Measurements from ENCODE around the gene TSHR. TPM values are rescaled to one million over a fixed set of nuclear protein-coding genes. Genes with fewer than 3 reads are reported as not detected.

Gene TSHR
- total RNA-seq, 1 experiment from 2014 or later: not detected

DNA sequence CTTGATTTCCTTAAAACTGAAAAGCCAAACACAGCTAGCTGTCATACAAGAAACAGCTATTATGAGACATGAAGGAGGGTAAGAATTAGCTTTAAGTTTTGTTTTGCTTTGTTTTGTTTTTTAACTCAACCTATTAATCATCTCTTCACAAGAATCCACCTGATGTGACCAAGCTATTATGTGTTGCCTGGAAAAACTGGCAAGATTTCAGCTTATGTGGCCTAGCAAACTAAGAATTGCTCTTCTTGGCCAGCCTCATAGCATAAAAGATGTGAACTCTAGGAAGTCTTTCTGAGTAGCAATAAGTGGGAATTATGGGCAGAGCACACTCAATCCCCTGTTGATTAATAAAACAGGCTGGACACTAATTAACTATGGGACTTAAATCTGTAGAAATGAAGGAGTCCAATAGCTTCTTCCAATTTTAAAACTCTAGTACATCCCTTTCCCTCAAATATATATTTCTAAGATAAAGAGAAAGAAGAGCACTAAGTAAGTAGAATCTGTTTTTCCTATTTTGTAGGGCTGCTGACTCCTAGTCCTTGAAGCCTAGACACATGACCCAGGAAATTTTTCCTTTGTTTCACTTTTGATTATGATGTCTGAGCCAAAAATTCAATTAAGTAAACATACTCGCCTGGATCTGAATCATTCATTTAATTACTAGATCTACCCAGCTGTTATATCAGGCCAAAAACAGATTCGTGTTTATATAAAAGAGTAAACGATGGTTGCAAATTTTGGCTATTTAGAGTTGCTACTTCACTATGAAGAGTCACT lies 189.6 kb downstream of the TSHR start:
- Histone ChIP-seq H2BK5ac (ENCODE audit: insufficient read length, low read length) (no peak overlapping the region), H3K23me2 (ENCODE audit: insufficient read length, low read depth, low read length, poor library complexity, severe bottlenecking) (no peaks in the 10 kb centered on the region), H2BK120ac (ENCODE audit: low read depth, low read length, poor library complexity, severe bottlenecking) (no peak overlapping the region), H3K4ac (ENCODE audit: low read depth, low read length) (no peak overlapping the region), H4K8ac (replicated peaks; ENCODE audit: insufficient read length, low read depth, low read length) (no peak overlapping the region), H2AFZ (ENCODE audit: low read length) (no peak overlapping the region), H3K27me3 (ENCODE audit: insufficient read depth, low read length) (no peaks in the 10 kb centered on the region), H2AK5ac (ENCODE audit: insufficient read length, low read length) (no peak overlapping the region), H2BK15ac (ENCODE audit: low read depth, low read length) (no peak overlapping the region), H3K4me2 (ENCODE audit: insufficient read depth, insufficient read length, low read length) (no peak overlapping the region), H3K9me3 (ENCODE audit: control insufficient read depth, low read depth, low read length) (no peaks in the 10 kb centered on the region), H4K20me1 (ENCODE audit: control insufficient read depth, insufficient read depth, insufficient read length) (no peaks in the 10 kb centered on the region), H3K79me2 (ENCODE audit: insufficient read depth, low read length) (no peaks in the 10 kb centered on the region), H4K91ac (ENCODE audit: insufficient read length, low read depth, low read length) (no peak overlapping the region), H3T11ph (ENCODE audit: low read length) (no peak overlapping the region), H3K23ac (ENCODE audit: insufficient read length, low read depth, low read length) (no peak overlapping the region), H3K4me1 (ENCODE audit: insufficient read depth, low read length) (no peaks in the 10 kb centered on the region), H3K56ac (ENCODE audit: insufficient read length, low read depth, low read length) (no peak overlapping the region), H3K27ac (ENCODE audit: insufficient read length, low read depth, low read length) (no peak overlapping the region), H2BK20ac (ENCODE audit: low read depth, low read length, poor library complexity, severe bottlenecking) (no peak overlapping the region), H3K9ac (ENCODE audit: extremely low read depth, insufficient read length, low read length) (no peak overlapping the region), H4K5ac (ENCODE audit: insufficient read length, low read depth, low read length) (no peak overlapping the region), H2BK12ac (ENCODE audit: insufficient read length, low read depth, low read length) (no peak overlapping the region), H3K18ac (ENCODE audit: insufficient read length, low read depth, low read length) (no peak overlapping the region), H3K79me1 (ENCODE audit: insufficient read depth, low read depth, low read length, poor library complexity, severe bottlenecking) (no peaks in the 10 kb centered on the region), H3K14ac (ENCODE audit: insufficient read depth, low read length) (no peak overlapping the region)
- TF ChIP-seq, protein P1, sequence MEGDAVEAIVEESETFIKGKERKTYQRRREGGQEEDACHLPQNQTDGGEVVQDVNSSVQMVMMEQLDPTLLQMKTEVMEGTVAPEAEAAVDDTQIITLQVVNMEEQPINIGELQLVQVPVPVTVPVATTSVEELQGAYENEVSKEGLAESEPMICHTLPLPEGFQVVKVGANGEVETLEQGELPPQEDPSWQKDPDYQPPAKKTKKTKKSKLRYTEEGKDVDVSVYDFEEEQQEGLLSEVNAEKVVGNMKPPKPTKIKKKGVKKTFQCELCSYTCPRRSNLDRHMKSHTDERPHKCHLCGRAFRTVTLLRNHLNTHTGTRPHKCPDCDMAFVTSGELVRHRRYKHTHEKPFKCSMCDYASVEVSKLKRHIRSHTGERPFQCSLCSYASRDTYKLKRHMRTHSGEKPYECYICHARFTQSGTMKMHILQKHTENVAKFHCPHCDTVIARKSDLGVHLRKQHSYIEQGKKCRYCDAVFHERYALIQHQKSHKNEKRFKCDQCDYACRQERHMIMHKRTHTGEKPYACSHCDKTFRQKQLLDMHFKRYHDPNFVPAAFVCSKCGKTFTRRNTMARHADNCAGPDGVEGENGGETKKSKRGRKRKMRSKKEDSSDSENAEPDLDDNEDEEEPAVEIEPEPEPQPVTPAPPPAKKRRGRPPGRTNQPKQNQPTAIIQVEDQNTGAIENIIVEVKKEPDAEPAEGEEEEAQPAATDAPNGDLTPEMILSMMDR (conservative IDR thresholded peaks at IDR 0.05): no peak
- DNase-seq: no peak
- no peaks in the 10 kb centered on the region for H3K36me3 Mint-ChIP-seq (ENCODE audit: insufficient read depth in 1 of 3, low read depth in 3 of 3)
- H3K4me3 Mint-ChIP-seq: no peak overlapping the region
- H3K27me3 Mint-ChIP-seq (ENCODE audit: low read depth): no peaks in the 10 kb centered on the region
- H3K27ac Mint-ChIP-seq: no peak overlapping the region
- WGBS (ENCODE audit: extremely low coverage, insufficient read length, low lambda C conversion rate): no CpG with 5 or more reads among the region's 3 CpGs
- H3K9me3 Mint-ChIP-seq: no peaks in the 10 kb centered on the region
- no peaks in the 10 kb centered on the region for H3K4me1 Mint-ChIP-seq

Measured in H9 (cell line).